ENCODE results near the gene CHRNA1.
A peak's percentile ranks its signal among the peaks of the same experiment; 100 is the strongest.
"Not testable (repeated sequence)": the region's sequence is repeated elsewhere in the genome, so short reads cannot be mapped to it uniquely, and the experiment has no call there.

CHRNA1 gene

DNA sequence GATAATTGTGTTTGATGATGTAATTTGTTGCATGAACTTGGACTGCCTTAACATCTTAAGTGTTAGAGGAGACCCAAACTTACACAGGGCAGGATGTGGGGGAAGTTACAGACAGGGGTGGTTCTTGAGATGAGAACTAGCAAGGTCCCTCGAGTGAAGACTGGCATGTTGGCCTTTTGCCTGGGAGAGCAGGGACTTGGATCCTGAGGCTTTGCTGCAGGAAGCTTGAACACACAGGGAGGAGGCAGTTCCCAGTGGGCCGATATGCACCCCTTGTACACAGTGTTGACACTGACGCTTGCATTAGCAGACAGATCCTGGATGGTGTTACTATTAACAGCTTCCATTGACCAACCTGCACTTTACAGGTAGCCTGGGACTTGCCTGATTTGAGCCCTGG, 47.5 kb downstream of the CHRNA1 start:
- no peak for DNase-seq (ENCODE audit: low read depth)

DNA sequence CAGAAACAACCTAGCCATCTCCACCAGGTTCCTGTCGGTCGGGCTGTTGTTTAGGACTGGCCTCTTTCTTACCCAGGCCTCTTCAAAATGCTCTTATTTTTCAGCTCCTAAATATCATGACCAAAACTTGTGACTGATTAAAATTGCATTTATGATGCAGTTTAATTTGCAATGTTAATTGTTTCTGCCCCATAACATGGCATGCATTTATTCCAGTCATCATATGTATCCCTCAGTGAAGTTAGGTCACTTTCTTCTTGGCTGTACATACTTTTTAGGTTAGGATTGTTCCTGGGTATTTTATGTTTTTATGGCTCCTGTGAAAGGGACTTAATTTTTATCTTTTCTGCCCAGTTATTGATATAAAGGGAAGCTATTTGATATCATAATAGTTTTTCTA, 50.6 kb downstream of the CHRNA1 start:
- no peak for DNase-seq (ENCODE audit: low read depth)

DNA sequence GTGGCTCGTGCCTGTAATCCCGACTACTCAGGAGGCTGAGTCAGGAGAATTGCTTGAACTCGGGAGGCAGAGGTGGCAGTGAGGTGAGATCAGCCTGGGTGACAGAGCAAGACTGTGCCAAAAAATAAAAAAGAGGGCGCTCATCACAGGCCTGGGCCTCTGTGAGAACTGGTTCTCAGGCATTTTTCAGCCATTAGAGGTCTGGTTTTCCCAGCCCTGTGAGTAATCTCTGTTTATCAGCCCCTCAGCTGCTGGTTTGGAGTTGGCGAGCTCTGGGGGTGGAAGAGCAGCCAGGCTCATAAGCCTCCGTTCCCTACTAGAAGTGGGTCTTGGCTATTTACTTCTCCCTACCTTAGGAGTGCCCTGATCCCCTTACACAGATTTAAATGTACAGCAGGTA, 53.1 kb downstream of the CHRNA1 start:
- DNase-seq (ENCODE audit: low read depth), result peak; percentile 24

DNA sequence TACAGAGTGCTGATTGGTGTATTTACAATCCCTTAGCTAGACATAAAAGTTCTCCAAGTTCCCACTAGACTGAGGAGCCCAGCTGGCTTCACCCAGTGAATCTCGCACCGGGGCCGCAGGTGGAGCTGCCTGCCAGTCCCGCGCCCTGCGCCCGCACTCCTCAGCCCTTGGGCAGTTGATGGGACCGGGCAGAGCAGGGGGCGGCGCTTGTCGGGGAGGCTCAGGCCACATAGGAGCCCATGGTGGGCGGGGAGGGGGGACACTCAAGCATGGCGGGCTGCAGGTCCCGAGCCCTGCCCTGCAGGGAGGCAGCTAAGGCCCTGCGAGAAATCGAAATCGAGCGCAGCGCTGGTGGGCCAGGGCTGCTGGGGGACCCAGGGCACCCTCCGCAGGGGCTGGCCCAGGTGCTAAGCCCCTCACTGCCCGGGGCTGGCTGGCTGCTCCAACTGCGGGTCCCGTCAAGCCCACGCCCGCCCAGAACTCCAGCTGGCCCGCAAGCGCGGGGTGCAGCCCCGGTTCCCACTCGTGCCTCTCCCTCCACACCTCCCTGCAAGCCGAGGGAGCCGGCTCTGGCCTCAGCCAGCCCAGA, 54.8 kb downstream of the CHRNA1 start:
- not testable (repeated sequence) for DNase-seq (ENCODE audit: low read depth)

DNA sequence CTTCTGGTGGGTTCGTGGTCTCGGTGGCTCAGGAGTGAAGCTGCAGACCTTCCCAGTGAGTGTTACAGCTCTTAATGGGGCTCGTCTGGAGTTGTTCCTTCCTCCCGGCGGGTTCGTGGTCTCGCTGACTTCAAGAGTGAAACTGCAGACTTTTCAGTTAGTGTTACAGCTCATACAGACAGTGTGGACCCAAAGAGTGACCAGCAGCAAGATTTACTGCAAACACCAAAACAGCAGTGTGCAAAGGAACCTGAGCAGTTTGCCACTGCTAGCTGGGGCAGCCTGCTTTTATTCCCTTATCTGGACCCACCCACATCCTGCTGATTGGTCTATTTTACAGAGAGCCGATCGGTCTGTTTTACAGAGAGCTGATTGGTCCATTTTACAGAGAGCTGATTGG, 55.6 kb downstream of the CHRNA1 start:
- no peak for DNase-seq (ENCODE audit: low read depth)

DNA sequence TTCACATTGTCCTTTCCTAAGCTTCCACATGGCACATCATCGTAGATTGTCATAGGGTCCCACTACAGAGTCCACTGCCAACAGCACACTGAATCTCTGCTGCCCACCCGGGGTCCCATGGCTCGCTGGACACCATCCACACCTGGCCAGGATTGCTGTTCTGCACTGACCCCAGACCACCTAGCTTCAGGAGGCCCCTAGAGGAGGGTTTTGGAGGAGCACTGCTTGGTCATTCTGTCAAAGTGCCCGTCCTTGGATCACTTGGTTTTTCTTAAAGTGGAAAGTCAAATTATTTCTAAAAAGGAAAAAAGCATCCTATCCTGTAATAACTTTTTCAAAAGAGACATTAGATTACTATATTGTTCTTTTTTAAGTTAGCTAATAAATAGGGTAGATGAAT, 59.0 kb downstream of the CHRNA1 start:
- DNase-seq (ENCODE audit: low read depth), result no peak

DNA sequence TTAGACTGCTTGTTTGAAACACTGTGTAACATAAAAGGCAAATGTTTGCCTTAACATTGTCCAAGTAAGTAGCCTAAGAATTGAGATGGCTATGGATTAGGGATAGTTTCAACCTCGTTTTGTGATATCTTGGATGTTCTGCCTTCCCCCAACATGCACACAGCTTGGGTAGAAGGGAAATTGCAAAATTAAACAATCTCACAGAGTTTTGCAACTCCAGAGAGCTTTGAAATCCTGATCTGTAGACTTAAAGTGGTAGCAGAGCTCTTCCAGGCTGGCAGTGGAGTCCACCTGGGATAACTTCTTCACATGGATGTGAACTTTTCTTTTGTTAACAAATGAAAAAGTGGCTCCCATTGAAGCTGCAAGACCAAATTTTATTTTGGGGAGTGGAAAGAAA, 59.6 kb downstream of the CHRNA1 start:
- no peak for DNase-seq (ENCODE audit: low read depth)

DNA sequence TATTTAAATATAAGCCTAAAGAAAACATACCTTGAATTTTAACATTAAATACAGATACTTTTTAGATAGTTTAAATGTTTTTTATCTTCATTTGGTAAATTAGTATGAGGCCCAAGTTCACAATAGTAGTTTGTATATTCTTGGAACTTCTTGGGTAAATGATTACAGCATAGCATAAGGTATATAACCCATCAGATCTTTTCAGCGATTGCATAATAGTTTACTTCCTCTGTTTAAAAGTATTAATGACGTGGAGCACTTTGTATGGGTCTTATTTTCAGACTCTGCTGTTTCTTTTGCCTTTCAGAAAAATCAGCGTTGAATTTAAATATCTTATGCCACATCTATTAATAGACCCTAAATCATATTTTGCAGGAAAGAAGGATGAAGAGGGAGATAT, 60.2 kb downstream of the CHRNA1 start:
- no peak for DNase-seq (ENCODE audit: low read depth)

DNA sequence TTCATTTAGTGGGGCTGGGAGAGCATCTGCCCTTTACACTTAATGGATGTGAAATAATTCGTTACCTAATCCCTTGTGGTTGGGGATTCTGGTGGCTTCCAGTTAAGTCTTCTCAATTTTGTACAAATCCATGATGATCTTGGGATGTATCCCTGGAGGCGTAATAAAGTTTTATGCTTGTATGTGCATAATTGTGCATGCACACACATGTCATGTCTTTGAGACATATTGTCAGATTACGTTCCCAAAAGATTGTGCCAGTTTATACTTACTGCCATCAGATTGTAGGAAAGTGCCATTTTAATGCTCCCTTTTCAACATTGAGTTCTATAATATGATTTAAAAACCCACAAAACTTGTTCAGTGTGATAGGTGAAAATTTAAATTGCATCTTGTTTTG, 60.8 kb downstream of the CHRNA1 start:
- no peak for DNase-seq (ENCODE audit: low read depth)

DNA sequence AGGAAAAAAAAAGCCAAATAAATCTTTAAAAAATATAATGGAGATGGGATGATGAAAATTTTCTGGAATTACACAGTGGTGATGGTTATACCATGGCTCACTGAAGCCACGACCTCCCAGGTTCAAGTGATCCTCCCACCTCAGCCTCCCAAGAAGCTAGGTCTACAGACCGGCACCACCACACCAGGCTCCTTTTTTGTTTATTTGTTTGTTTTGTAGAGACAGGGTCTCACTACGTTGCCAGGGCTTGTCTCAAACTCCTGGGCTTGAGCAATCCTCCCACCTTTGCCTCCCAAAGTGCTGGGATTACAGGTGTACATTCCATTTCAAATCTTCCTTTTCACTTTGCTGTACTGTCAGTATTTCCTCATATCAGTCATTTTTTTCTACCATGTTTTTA, 61.7 kb downstream of the CHRNA1 start:
- no peak for DNase-seq (ENCODE audit: low read depth)

DNA sequence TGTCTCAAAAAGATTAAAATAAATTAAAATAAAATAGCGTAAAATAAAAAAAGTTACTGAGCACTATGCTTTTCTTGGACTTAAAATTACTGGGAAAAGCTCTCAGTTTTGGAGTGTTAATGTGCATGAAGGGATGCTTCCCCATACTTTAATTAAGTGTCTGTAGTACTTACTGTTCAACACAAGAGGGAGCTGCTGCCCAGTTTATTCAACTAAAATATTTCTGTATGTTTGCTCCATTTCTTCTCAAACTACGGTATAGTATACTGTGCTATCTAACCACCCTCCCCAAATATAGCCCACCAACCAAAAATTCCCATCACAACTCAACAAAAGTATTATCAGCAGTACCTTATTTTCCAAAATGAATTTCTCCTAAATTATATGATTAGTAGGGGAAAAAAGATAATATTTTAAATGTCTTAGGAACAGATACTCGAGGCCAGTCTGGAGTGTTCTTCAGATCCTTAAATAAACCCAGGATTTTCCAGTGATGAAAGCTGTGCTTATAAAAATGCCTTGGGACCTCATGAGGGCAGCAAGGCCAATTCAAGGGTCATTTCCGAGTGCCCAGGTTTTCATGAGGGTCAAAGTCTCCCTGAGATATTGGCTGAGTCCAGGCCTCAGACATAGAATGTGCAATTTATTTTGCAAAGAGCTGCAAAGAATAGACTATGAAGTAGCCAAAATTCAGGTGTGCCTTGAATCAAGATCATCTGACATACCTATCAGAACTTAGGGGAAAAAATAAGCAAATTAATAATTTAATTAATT, 64.1 kb downstream of the CHRNA1 start:
- DNase-seq (ENCODE audit: low read depth), result peak; percentile 64
